PC-3 (cell line): Measurements from ENCODE around the gene TIPARP. TPM values are rescaled to one million over a fixed set of nuclear protein-coding genes. Genes with fewer than 3 reads are reported as not detected.
"Not testable (repeated sequence)": the region's sequence is repeated elsewhere in the genome, so short reads cannot be mapped to it uniquely, and the experiment has no call there.

Experiments
- ATAC-seq: fragments of 200-7000 bp; cut with Tn5 transposase; 2 replicates; pipeline ENCODE4 v1.9.1; 2020; ENCODE audit warnings: mild to moderate bottlenecking, moderate library complexity
- BruUV-seq: library from RNA; stranded (reverse); fragments of 400-500 nt; replicated peaks from 2 replicates; lab custom pipeline; 2021; lab: Mats Ljungman, UMichigan
- CTCF ChIA-PET: fragments of 300-600 bp; sonication (Branson Sonifier 250); formaldehyde crosslinking; loops from one replicate; lab custom pipeline; 2022; ENCODE audit warnings: antibody characterized with exemption; lab: Charles Lee
- POLR2A ChIA-PET: fragments of 300-600 bp; sonication (Branson Sonifier 250); formaldehyde crosslinking; loops from one replicate; lab custom pipeline; 2022; ENCODE audit warnings: antibody characterized with exemption; ENCODE audit not compliant: unreplicated experiment; lab: Charles Lee
- DNase-seq: peaks from one replicate; pipeline ENCODE4 v3.0.0-alpha.2; 2015
- H2AFZ ChIP-seq: fragments of 300-600 bp; sonication (generic); 2 replicates; pipeline ENCODE4 v1.6.0; 2016; ENCODE audit warnings: antibody characterized with exemption, low read length
- H3F3A ChIP-seq: fragments of 300-600 bp; sonication (generic); one replicate; pipeline ENCODE4 v1.6.0; 2017; ENCODE audit warnings: antibody characterized with exemption, low read length, control low read depth, mild to moderate bottlenecking; ENCODE audit not compliant: unreplicated experiment
- H3K27ac ChIP-seq: fragments of 300-600 bp; sonication (generic); 2 replicates; pipeline ENCODE4 v1.5.1; 2016; ENCODE audit warnings: mild to moderate bottlenecking, low read length
- H3K27me3 ChIP-seq: fragments of 300-600 bp; sonication (generic); 2 replicates; pipeline ENCODE4 v1.6.1; 2016; ENCODE audit warnings: low read length, mixed read lengths
- H3K36me3 ChIP-seq: fragments of 300-600 bp; sonication (generic); 2 replicates; pipeline ENCODE4 v1.6.1; 2016; ENCODE audit warnings: low read depth, mixed run types, low read length, mixed read lengths
- H3K4me1 ChIP-seq: fragments of 300-600 bp; sonication (generic); 2 replicates; pipeline ENCODE4 v1.5.1; 2016; ENCODE audit warnings: low read length; ENCODE audit not compliant: insufficient read depth
- H3K4me2 ChIP-seq: fragments of 300-600 bp; sonication (generic); 2 replicates; pipeline ENCODE4 v1.6.0; 2016; ENCODE audit warnings: low read length
- H3K4me3 ChIP-seq: fragments of 300-600 bp; sonication (generic); 2 replicates; pipeline ENCODE4 v1.5.1; 2016; ENCODE audit warnings: mild to moderate bottlenecking, low read length, mixed read lengths
- H3K79me2 ChIP-seq: fragments of 300-600 bp; sonication (generic); 2 replicates; pipeline ENCODE4 v1.6.1; 2017; ENCODE audit warnings: low read length, mixed read lengths
- H3K9ac ChIP-seq: fragments of 300-600 bp; sonication (generic); 2 replicates; pipeline ENCODE4 v1.6.0; 2016; ENCODE audit warnings: mild to moderate bottlenecking, low read length
- H3K9me2 ChIP-seq: fragments of 300-600 bp; sonication (generic); replicated peaks from 2 replicates; pipeline ENCODE4 v1.6.1; 2016; ENCODE audit warnings: mixed run types, low read length, mixed read lengths
- H3K9me3 ChIP-seq: fragments of 300-600 bp; sonication (generic); 2 replicates; pipeline ENCODE4 v1.6.1; 2016; ENCODE audit warnings: low read length, mixed read lengths
- H4K20me1 ChIP-seq: fragments of 300-600 bp; sonication (generic); 2 replicates; pipeline ENCODE4 v1.6.1; 2016; ENCODE audit warnings: low read length, mixed read lengths
- CTCF ChIP-seq: fragments of 300-600 bp; sonication (generic); conservative IDR thresholded peaks from 2 replicates; pipeline ENCODE4 v1.5.1; 2017; ENCODE audit warnings: antibody characterized with exemption, low read depth, mild to moderate bottlenecking, low read length
- EZH2 ChIP-seq: fragments of 300-600 bp; sonication (generic); IDR thresholded peaks from one replicate; pipeline ENCODE4 v1.6.1; 2017; ENCODE audit warnings: antibody characterized with exemption, mild to moderate bottlenecking, low read length; ENCODE audit not compliant: unreplicated experiment
- EZH2phosphoT487 ChIP-seq: fragments of 300-600 bp; sonication (generic); IDR thresholded peaks from 2 replicates; pipeline ENCODE4 v1.6.1; 2018; ENCODE audit warnings: mild to moderate bottlenecking, antibody characterized with exemption, low read length, borderline replicate concordance
- intact Hi-C: fragments of 100-400 bp; cut with micrococcal nuclease; formaldehyde crosslinking; loops from 2 replicates; pipeline ENCODE4 v1.9.0; 2023
- total RNA-seq: library from RNA; depleted of rRNA; stranded (reverse); fragments of >200 nt; gene quantifications from 2 replicates; pipeline ENCODE4 v1.2.3, GENCODE V29; 2014

TIPARP gene
- total RNA-seq, 1 experiment from 2014 or later: 84.7 TPM

- ChIA-PET POLR2A (no interaction called here), CTCF (interaction anchor here (0.6 kb wide), 1 partner anchor 399 kb away, joined by 3 read pairs; no protein-coding TSS in a partner anchor)
- no peak overlapping the region for H3K4me2 ChIP-seq
- no peak overlapping the region for H3K27ac ChIP-seq
- H3F3A ChIP-seq: no peaks in the 10 kb centered on the region
- TF ChIP-seq EZH2phosphoT487 (no peak), CTCF (no peak)
- no peak overlapping the region for H3K4me3 ChIP-seq
- H3K9ac ChIP-seq: no peak overlapping the region
- ATAC-seq (no peak), DNase-seq (no peak)
- no peak overlapping the region for H2AFZ ChIP-seq
- H3K9me3 ChIP-seq: no peaks in the 10 kb centered on the region
- no peaks in the 10 kb centered on the region for H3K27me3 ChIP-seq
- intact Hi-C loops: no loop called here
- H3K79me2 ChIP-seq: no peaks in the 10 kb centered on the region
- no peaks in the 10 kb centered on the region for H3K9me2 ChIP-seq
- no peaks in the 10 kb centered on the region for H3K36me3 ChIP-seq
- no TSS peak for BruUV-seq
- H3K4me1 ChIP-seq: peaks cover 16% of the 10 kb centered on the region
- H4K20me1 ChIP-seq: no peaks in the 10 kb centered on the region
These were observed 57.9 kb downstream of the TIPARP start for GRCh38 chr3:156732261-156732660.

GRCh38 chr3:156732715-156733421, 58.5 kb downstream of the TIPARP start:
- intact Hi-C loops: no loop called here
- H3K9me3 ChIP-seq: no peaks in the 10 kb centered on the region
- H3K4me2 ChIP-seq: no peak overlapping the region
- H3K27me3 ChIP-seq: no peaks in the 10 kb centered on the region
- H4K20me1 ChIP-seq: no peaks in the 10 kb centered on the region
- no TSS peak for BruUV-seq
- H3K4me1 ChIP-seq: peaks cover 15% of the 10 kb centered on the region
- H3K9me2 ChIP-seq: no peaks in the 10 kb centered on the region
- no peaks in the 10 kb centered on the region for H3F3A ChIP-seq
- DNase-seq: no peak
- POLR2A ChIA-PET: no interaction called here
- CTCF ChIA-PET: interaction anchor here (0.6 kb wide), 1 partner anchor 398 kb away, joined by 3 read pairs; no protein-coding TSS in a partner anchor
- ATAC-seq: no peak
- no peak overlapping the region for H3K27ac ChIP-seq
- H3K79me2 ChIP-seq: no peaks in the 10 kb centered on the region
- H2AFZ ChIP-seq: no peak overlapping the region
- H3K36me3 ChIP-seq: no peaks in the 10 kb centered on the region
- H3K9ac ChIP-seq: no peak overlapping the region
- H3K4me3 ChIP-seq: no peak overlapping the region
- no peak for TF ChIP-seq CTCF
- no peak for TF ChIP-seq EZH2
- no peak for TF ChIP-seq EZH2phosphoT487

- CTCF ChIA-PET, H3K79me2 ChIP-seq, H3K9ac ChIP-seq, DNase-seq, intact Hi-C loops, H3K4me2 ChIP-seq, BruUV-seq, H4K20me1 ChIP-seq, H3K27ac ChIP-seq, H2AFZ ChIP-seq, H3K9me2 ChIP-seq, H3K4me3 ChIP-seq, ATAC-seq, H3K4me1 ChIP-seq, H3F3A ChIP-seq, H3K9me3 ChIP-seq, H3K36me3 ChIP-seq, H3K27me3 ChIP-seq, POLR2A ChIA-PET: not testable (repeated sequence)
These were observed 60.3 kb downstream of the TIPARP start for GRCh38 chr3:156734661-156735060.
